IMR-90 (cell line): ENCODE data around the gene SSH2. TPM values are rescaled to one million over a fixed set of nuclear protein-coding genes. Genes with fewer than 3 reads are reported as not detected.

Source experiments
- ATAC-seq: fragments of 200-7000 bp; cut with Tn5 transposase; 2 replicates; pipeline ENCODE4 v1.9.1; 2020; ENCODE audit warnings: low read depth, mild to moderate bottlenecking, moderate library complexity
- BruUV-seq: library from RNA; stranded (reverse); fragments of 400-500 nt; replicated peaks from 2 replicates; lab custom pipeline; 2021; lab: Mats Ljungman, UMichigan
- CTCF ChIA-PET: fragments of 300-600 bp; formaldehyde crosslinking; extraction: SDS; loops from one replicate; lab custom pipeline; 2021; ENCODE audit warnings: antibody characterized with exemption; lab: Yijun Ruan, JAX
- POLR2A ChIA-PET: fragments of 300-600 bp; sonication (Branson Sonifier 250); formaldehyde crosslinking; loops from one replicate; lab custom pipeline; 2022; ENCODE audit warnings: antibody characterized with exemption; ENCODE audit not compliant: unreplicated experiment; lab: Charles Lee
- DNase-seq: peaks from one replicate; pipeline ENCODE4 v3.0.0; 2013
- H2AFZ ChIP-seq: replicated peaks from 2 replicates; pipeline ENCODE3; 2013; ENCODE audit warnings: low read length, mild to moderate bottlenecking; ENCODE audit not compliant: poor library complexity
- H2AK5ac ChIP-seq: 2 replicates; pipeline ENCODE4 v1.6.1; 2013; ENCODE audit warnings: low read depth, low read length, inconsistent platforms
- H2AK9ac ChIP-seq: replicated peaks from 2 replicates; pipeline ENCODE3; 2013; ENCODE audit warnings: mild to moderate bottlenecking, low read depth, low read length, moderate library complexity; ENCODE audit not compliant: poor library complexity
- H2BK120ac ChIP-seq: 2 replicates; pipeline ENCODE4 v1.6.1; 2013; ENCODE audit warnings: low read depth, low read length, inconsistent platforms
- H2BK15ac ChIP-seq: 3 replicates; pipeline ENCODE4 v1.6.1; 2013; ENCODE audit warnings: low read depth, low read length, inconsistent platforms
- H2BK20ac ChIP-seq: 2 replicates; pipeline ENCODE4 v1.6.1; 2013; ENCODE audit warnings: low read depth, mild to moderate bottlenecking, inconsistent platforms, low read length, moderate library complexity
- H2BK5ac ChIP-seq: 2 replicates; pipeline ENCODE4 v1.6.1; 2013; ENCODE audit warnings: mild to moderate bottlenecking, low read depth, low read length, inconsistent platforms; ENCODE audit not compliant: poor library complexity, severe bottlenecking
- H3K14ac ChIP-seq: replicated peaks from 2 replicates; pipeline ENCODE4 v1.6.1; 2013; ENCODE audit warnings: low read depth, low read length, inconsistent platforms
- H3K18ac ChIP-seq: 2 replicates; pipeline ENCODE4 v1.6.1; 2013; ENCODE audit warnings: low read depth, low read length, control low read depth
- H3K23ac ChIP-seq: 2 replicates; pipeline ENCODE4 v1.6.1; 2013; ENCODE audit warnings: low read depth, low read length, inconsistent platforms
- H3K27ac ChIP-seq: 2 replicates; pipeline ENCODE4 v1.5.1; 2013; ENCODE audit warnings: mild to moderate bottlenecking, control low read depth, low read length; ENCODE audit not compliant: insufficient read depth
- H3K27me3 ChIP-seq: 2 replicates; pipeline ENCODE4 v1.6.1; 2013; ENCODE audit warnings: low read length; ENCODE audit not compliant: control insufficient read depth, insufficient read depth
- H3K36me3 ChIP-seq: 2 replicates; pipeline ENCODE4 v1.6.1; 2013; ENCODE audit warnings: low read length, mixed read lengths; ENCODE audit not compliant: control insufficient read depth, insufficient read depth
- H3K4ac ChIP-seq: 2 replicates; pipeline ENCODE4 v1.6.1; 2013; ENCODE audit warnings: low read depth, low read length, inconsistent platforms
- H3K4me1 ChIP-seq: 2 replicates; pipeline ENCODE4 v1.6.1; 2013; ENCODE audit warnings: low read length, mixed read lengths; ENCODE audit not compliant: control insufficient read depth, insufficient read depth
- H3K4me2 ChIP-seq: 2 replicates; pipeline ENCODE4 v1.6.1; 2013; ENCODE audit warnings: low read depth, mild to moderate bottlenecking, control low read depth, low read length, moderate library complexity
- H3K4me3 ChIP-seq: 2 replicates; pipeline ENCODE4 v1.5.1; 2013; ENCODE audit warnings: low read depth, mild to moderate bottlenecking, control low read depth, low read length, moderate library complexity; ENCODE audit not compliant: insufficient read depth
- H3K56ac ChIP-seq: 2 replicates; pipeline ENCODE4 v1.6.1; 2013; ENCODE audit warnings: low read length, inconsistent platforms; ENCODE audit not compliant: insufficient read depth; ENCODE audit errors: extremely low read depth
- H3K79me1 ChIP-seq, 2 experiments: 2 replicates each; pipeline ENCODE4 v1.6.1; 2013; ENCODE audit warnings: low read length in 2 of 2, inconsistent platforms in 1 of 2, low read depth in 1 of 2
- H3K9ac ChIP-seq: 2 replicates; pipeline ENCODE4 v1.6.1; 2013; ENCODE audit warnings: low read depth, low read length, control low read depth
- H3K9me1 ChIP-seq: 2 replicates; pipeline ENCODE4 v1.6.1; 2013; ENCODE audit warnings: low read length, inconsistent platforms; ENCODE audit not compliant: insufficient read depth
- H3K9me3 ChIP-seq: 2 replicates; pipeline ENCODE4 v1.6.1; 2013; ENCODE audit warnings: low read length; ENCODE audit not compliant: control insufficient read depth, insufficient read depth
- H4K20me1 ChIP-seq: 2 replicates; pipeline ENCODE4 v1.6.1; 2013; ENCODE audit warnings: low read length, inconsistent platforms; ENCODE audit not compliant: insufficient read depth
- H4K5ac ChIP-seq: 2 replicates; pipeline ENCODE4 v1.6.1; 2013; ENCODE audit warnings: mild to moderate bottlenecking, low read depth, low read length, control low read depth
- H4K8ac ChIP-seq, 2 experiments: 2 replicates each; pipeline ENCODE4 v1.6.1; 2013; ENCODE audit warnings: low read depth in 2 of 2, low read length in 2 of 2, control low read depth in 1 of 2, inconsistent platforms in 1 of 2
- H4K91ac ChIP-seq: 2 replicates; pipeline ENCODE4 v1.6.1; 2013; ENCODE audit warnings: low read depth, low read length, inconsistent platforms; ENCODE audit not compliant: insufficient read depth
- BHLHE40 ChIP-seq: fragments of 150-350 bp; IDR thresholded peaks from 2 replicates; pipeline ENCODE4 v1.6.1; 2016; ENCODE audit warnings: mild to moderate bottlenecking, low read depth, low read length
- CEBPB ChIP-seq: IDR thresholded peaks from 2 replicates; pipeline ENCODE4 v1.6.1; 2012; ENCODE audit warnings: low read depth, low read length, improper control_type of control experiment
- CHD1 ChIP-seq: IDR thresholded peaks from 2 replicates; pipeline ENCODE4 v1.6.1; 2012; ENCODE audit warnings: low read depth, low read length, improper control_type of control experiment
- MAFK ChIP-seq: IDR thresholded peaks from 2 replicates; pipeline ENCODE4 v1.6.1; 2012; ENCODE audit warnings: low read depth, low read length, improper control_type of control experiment
- MAZ ChIP-seq: IDR thresholded peaks from 2 replicates; pipeline ENCODE4 v1.6.1; 2012; ENCODE audit warnings: low read depth, mild to moderate bottlenecking, low read length, improper control_type of control experiment, moderate library complexity, borderline replicate concordance
- MXI1 ChIP-seq: IDR thresholded peaks from 2 replicates; pipeline ENCODE4 v1.6.1; 2012; ENCODE audit warnings: low read depth, mild to moderate bottlenecking, low read length, moderate library complexity, borderline replicate concordance
- NFE2L2 ChIP-seq: fragments of 150-350 bp; IDR thresholded peaks from 2 replicates; pipeline ENCODE4 v1.6.1; 2016; ENCODE audit warnings: low read depth, mild to moderate bottlenecking, low read length
- POLR2A ChIP-seq: IDR thresholded peaks from 2 replicates; pipeline ENCODE4 v1.6.1; 2012; ENCODE audit warnings: mild to moderate bottlenecking, low read depth, low read length
- RAD21 ChIP-seq: IDR thresholded peaks from 2 replicates; pipeline ENCODE4 v1.6.1; 2012; ENCODE audit warnings: low read length, improper control_type of control experiment
- RCOR1 ChIP-seq: IDR thresholded peaks from 2 replicates; pipeline ENCODE4 v1.6.1; 2012; ENCODE audit warnings: mild to moderate bottlenecking, low read length, improper control_type of control experiment; ENCODE audit not compliant: insufficient replicate concordance
- RFX5 ChIP-seq: IDR thresholded peaks from 2 replicates; pipeline ENCODE4 v1.8.0; 2012; ENCODE audit warnings: low read depth, mild to moderate bottlenecking, low read length, moderate library complexity
- SMC3 ChIP-seq: fragments of 150-350 bp; IDR thresholded peaks from 2 replicates; pipeline ENCODE4 v1.6.1; 2016; ENCODE audit warnings: low read depth, mild to moderate bottlenecking, antibody characterized with exemption, low read length, moderate library complexity
- dilution Hi-C: fragments of 300-500 bp; cut with HindIII; formaldehyde crosslinking; loops from one replicate; pipeline ENCODE4 v1.14.3; 2018; ENCODE audit warnings: low sequenced_read_pairs; ENCODE audit not compliant: unreplicated experiment
- in situ Hi-C: fragments of 300-500 bp; cut with MboI; formaldehyde crosslinking; loops from 3 replicates; pipeline ENCODE4 v1.14.3; 2019; ENCODE audit warnings: low sequenced_read_pairs, inconsistent platforms, mixed read lengths
- intact Hi-C: fragments of 100-400 bp; cut with micrococcal nuclease; formaldehyde crosslinking; loops from 2 replicates; pipeline ENCODE4 v1.10.0; 2022
- polyA plus RNA-seq, 3 experiments: library from polyadenylated mRNA; depleted of rRNA; stranded (reverse); fragments of >200 nt; gene quantifications; 2 replicates each; pipeline ENCODE4 v1.2.3, GENCODE V29; 2012; ENCODE audit warnings: low replicate concordance in 1 of 3
- total RNA-seq: library from RNA; depleted of rRNA; stranded (reverse); fragments of >200 nt; gene quantifications from 2 replicates; pipeline ENCODE4 v1.2.3, GENCODE V29; 2012
- TF ChIP-seq, protein P1 (sequence below): fragments of 150-350 bp; IDR thresholded peaks from 2 replicates; pipeline ENCODE4 v1.6.1; 2017; ENCODE audit warnings: mild to moderate bottlenecking, antibody characterized with exemption, low read length, low read depth
- TF ChIP-seq, protein P2 (sequence below): conservative IDR thresholded peaks from 2 replicates; pipeline ENCODE4 v1.5.1; 2012; ENCODE audit warnings: mild to moderate bottlenecking, low read depth, low read length, improper control_type of control experiment

The SSH2 gene
- total and polyA plus RNA-seq, 2 of the 4 experiments (the other 2 are of a cell fraction) = 9.3 TPM

- no peak overlapping the region for H4K91ac ChIP-seq
- no peaks in the 10 kb centered on the region for H3K4me1 ChIP-seq
- in situ Hi-C loops (no loop called here), dilution Hi-C loops (no loop called here), intact Hi-C loops (no loop called here)
- H3K4ac ChIP-seq = no peak overlapping the region
- DNase-seq (no peak), ATAC-seq (no peak)
- H3K18ac ChIP-seq = no peak overlapping the region
- H4K5ac ChIP-seq = no peak overlapping the region
- H4K20me1 ChIP-seq = no peaks in the 10 kb centered on the region
- TF ChIP-seq NFE2L2 (no peak), SMC3 (no peak), BHLHE40 (no peak), CEBPB (no peak), MAZ (no peak), MAFK (no peak), MXI1 (no peak), RFX5 (no peak), RAD21 (no peak), POLR2A (no peak), CHD1 (no peak), RCOR1 (no peak)
- TF ChIP-seq, protein P1, sequence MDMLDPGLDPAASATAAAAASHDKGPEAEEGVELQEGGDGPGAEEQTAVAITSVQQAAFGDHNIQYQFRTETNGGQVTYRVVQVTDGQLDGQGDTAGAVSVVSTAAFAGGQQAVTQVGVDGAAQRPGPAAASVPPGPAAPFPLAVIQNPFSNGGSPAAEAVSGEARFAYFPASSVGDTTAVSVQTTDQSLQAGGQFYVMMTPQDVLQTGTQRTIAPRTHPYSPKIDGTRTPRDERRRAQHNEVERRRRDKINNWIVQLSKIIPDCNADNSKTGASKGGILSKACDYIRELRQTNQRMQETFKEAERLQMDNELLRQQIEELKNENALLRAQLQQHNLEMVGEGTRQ = no peak
- TF ChIP-seq, protein P2, sequence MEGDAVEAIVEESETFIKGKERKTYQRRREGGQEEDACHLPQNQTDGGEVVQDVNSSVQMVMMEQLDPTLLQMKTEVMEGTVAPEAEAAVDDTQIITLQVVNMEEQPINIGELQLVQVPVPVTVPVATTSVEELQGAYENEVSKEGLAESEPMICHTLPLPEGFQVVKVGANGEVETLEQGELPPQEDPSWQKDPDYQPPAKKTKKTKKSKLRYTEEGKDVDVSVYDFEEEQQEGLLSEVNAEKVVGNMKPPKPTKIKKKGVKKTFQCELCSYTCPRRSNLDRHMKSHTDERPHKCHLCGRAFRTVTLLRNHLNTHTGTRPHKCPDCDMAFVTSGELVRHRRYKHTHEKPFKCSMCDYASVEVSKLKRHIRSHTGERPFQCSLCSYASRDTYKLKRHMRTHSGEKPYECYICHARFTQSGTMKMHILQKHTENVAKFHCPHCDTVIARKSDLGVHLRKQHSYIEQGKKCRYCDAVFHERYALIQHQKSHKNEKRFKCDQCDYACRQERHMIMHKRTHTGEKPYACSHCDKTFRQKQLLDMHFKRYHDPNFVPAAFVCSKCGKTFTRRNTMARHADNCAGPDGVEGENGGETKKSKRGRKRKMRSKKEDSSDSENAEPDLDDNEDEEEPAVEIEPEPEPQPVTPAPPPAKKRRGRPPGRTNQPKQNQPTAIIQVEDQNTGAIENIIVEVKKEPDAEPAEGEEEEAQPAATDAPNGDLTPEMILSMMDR = no peak
- no peak overlapping the region for H2AFZ ChIP-seq
- peaks cover 3% of the 10 kb centered on the region; the same call in 1 of the 2 replicates for H3K9me1 ChIP-seq
- ChIA-PET POLR2A (no interaction called here), CTCF (no interaction called here)
- no peak overlapping the region for H3K4me2 ChIP-seq
- no peak overlapping the region for H2BK15ac ChIP-seq
- no peak overlapping the region for H4K8ac ChIP-seq
- H3K27ac ChIP-seq = no peak overlapping the region
- H2BK20ac ChIP-seq = no peak overlapping the region
- H3K79me1 ChIP-seq = peaks cover 26% of the 10 kb centered on the region in 2 experiments; a peak in 3 of 4 replicates
- H3K9me3 ChIP-seq = no peaks in the 10 kb centered on the region
- H3K27me3 ChIP-seq = no peaks in the 10 kb centered on the region
- no peaks in the 10 kb centered on the region for H3K36me3 ChIP-seq
- H2BK5ac ChIP-seq = no peak overlapping the region
- H3K9ac ChIP-seq = no peak overlapping the region
- H3K4me3 ChIP-seq = no peak overlapping the region
- no TSS peak for BruUV-seq
- no peak overlapping the region for H2AK5ac ChIP-seq
- H3K23ac ChIP-seq = no peak overlapping the region
- no peak overlapping the region for H3K56ac ChIP-seq
- H2BK120ac ChIP-seq = no peak overlapping the region
- H3K14ac ChIP-seq = no peak overlapping the region; the same call in 1 of the 2 replicates
- H2AK9ac ChIP-seq = no peak overlapping the region
Measured at GRCh38 chr17:29862951-29863350, 67.1 kb downstream of the SSH2 start.
